HL-60/S4 (cell line): ENCODE data around the gene SPNS2.

ENCODE experiments used
- in situ Hi-C: fragments of 300-500 bp; cut with MboI; formaldehyde crosslinking; loops from 2 replicates; pipeline ENCODE4 v1.14.3; 2022; ENCODE audit warnings: low sequenced_read_pairs

The SPNS2 gene

GRCh38 chr17:4535667-4536258 lies 37.1 kb downstream of the SPNS2 start:
- in situ Hi-C loops = no loop called here

GRCh38 chr17:4536259-4536741 lies 37.6 kb downstream of the SPNS2 start:
- in situ Hi-C loops = no loop called here

GRCh38 chr17:4536742-4537411 lies 38.2 kb downstream of the SPNS2 start:
- in situ Hi-C loops = no loop called here

- in situ Hi-C loops = no loop called here
Measured at GRCh38 chr17:4537451-4538235, 39.0 kb downstream of the SPNS2 start.

GRCh38 chr17:4538236-4539002 lies 39.7 kb downstream of the SPNS2 start:
- in situ Hi-C loops = no loop called here

GRCh38 chr17:4539025-4539424 lies 40.3 kb downstream of the SPNS2 start:
- in situ Hi-C loops = no loop called here

- in situ Hi-C loops = no loop called here
Measured at GRCh38 chr17:4539576-4540223, 41.0 kb downstream of the SPNS2 start.

- in situ Hi-C loops = no loop called here
Measured at GRCh38 chr17:4540224-4540651, 41.6 kb downstream of the SPNS2 start.

GRCh38 chr17:4540687-4541327 lies 42.1 kb downstream of the SPNS2 start:
- in situ Hi-C loops = no loop called here

- in situ Hi-C loops = no loop called here
Measured at GRCh38 chr17:4541328-4542002, 42.8 kb downstream of the SPNS2 start.

- in situ Hi-C loops = no loop called here
Measured at GRCh38 chr17:4542003-4542725, 43.5 kb downstream of the SPNS2 start.

- in situ Hi-C loops = no loop called here
Measured at GRCh38 chr17:4542726-4543191, 44.1 kb downstream of the SPNS2 start.

- in situ Hi-C loops = no loop called here
Measured at GRCh38 chr17:4543557-4544026, 44.9 kb downstream of the SPNS2 start.

- in situ Hi-C loops = no loop called here
Measured at GRCh38 chr17:4544135-4544950, 45.7 kb downstream of the SPNS2 start.

GRCh38 chr17:4544951-4545216 lies 46.2 kb downstream of the SPNS2 start:
- in situ Hi-C loops = no loop called here

GRCh38 chr17:4545217-4545951 lies 46.7 kb downstream of the SPNS2 start:
- in situ Hi-C loops = no loop called here

- in situ Hi-C loops = no loop called here
Measured at GRCh38 chr17:4547118-4547906, 48.6 kb downstream of the SPNS2 start.
